Endodermal cell (in vitro differentiated cells): ENCODE data around the gene SIK2. TPM values are rescaled to one million over a fixed set of nuclear protein-coding genes. Genes with fewer than 3 reads are reported as not detected.

ENCODE experiments used
- DNase-seq: peaks from one replicate; pipeline ENCODE4 v3.0.0-alpha.2; 2017
- H3K27ac ChIP-seq: 2 replicates; pipeline ENCODE4 v1.5.1; 2013; ENCODE audit warnings: mild to moderate bottlenecking, low read depth, low read length, moderate library complexity
- H3K27me3 ChIP-seq: 2 replicates; pipeline ENCODE4 v1.6.1; 2013; ENCODE audit warnings: mild to moderate bottlenecking, low read length, moderate library complexity; ENCODE audit not compliant: insufficient read depth, control insufficient read depth, poor library complexity, severe bottlenecking
- H3K36me3 ChIP-seq: 2 replicates; pipeline ENCODE4 v1.7.0; 2013; ENCODE audit warnings: mild to moderate bottlenecking, low read length, moderate library complexity; ENCODE audit not compliant: control insufficient read depth, insufficient read depth
- H3K4me1 ChIP-seq: one replicate; pipeline ENCODE4 v1.7.0; 2013; ENCODE audit warnings: low read length; ENCODE audit not compliant: control insufficient read depth, insufficient read depth
- H3K4me3 ChIP-seq: 2 replicates; pipeline ENCODE4 v1.5.1; 2013; ENCODE audit warnings: mild to moderate bottlenecking, low read length, moderate library complexity
- H3K9ac ChIP-seq: 2 replicates; pipeline ENCODE4 v1.6.1; 2013; ENCODE audit warnings: mild to moderate bottlenecking, low read length, moderate library complexity; ENCODE audit not compliant: poor library complexity, severe bottlenecking; ENCODE audit errors: extremely low read depth
- H3K9me3 ChIP-seq: 2 replicates; pipeline ENCODE4 v1.6.1; 2013; ENCODE audit warnings: mild to moderate bottlenecking, low read length, moderate library complexity; ENCODE audit not compliant: control insufficient read depth
- H3K27ac Mint-ChIP-seq: 2 replicates; pipeline ENCODE4 v1.8.0; 2020; ENCODE audit warnings: mixed read lengths
- H3K27me3 Mint-ChIP-seq: 2 replicates; pipeline ENCODE4 v1.8.0; 2021; ENCODE audit warnings: mild to moderate bottlenecking, mixed read lengths; ENCODE audit not compliant: insufficient read depth
- H3K36me3 Mint-ChIP-seq: 2 replicates; pipeline ENCODE4 v1.8.0; 2020; ENCODE audit warnings: low read depth, mixed read lengths
- H3K4me1 Mint-ChIP-seq: 2 replicates; pipeline ENCODE4 v1.8.0; 2020; ENCODE audit warnings: mixed read lengths
- H3K4me3 Mint-ChIP-seq: 2 replicates; pipeline ENCODE4 v1.8.0; 2020; ENCODE audit warnings: mild to moderate bottlenecking, moderate library complexity, mixed read lengths
- H3K9me3 Mint-ChIP-seq: 2 replicates; pipeline ENCODE4 v1.8.0; 2020; ENCODE audit warnings: mild to moderate bottlenecking, mixed read lengths
- CTCF ChIP-seq: fragments of 200-600 bp; sonication (generic); conservative IDR thresholded peaks from 2 replicates; pipeline ENCODE4 v1.5.0; 2021; ENCODE audit warnings: antibody characterized with exemption, mild to moderate bottlenecking
- WGBS, 2 experiments: methylation state at CpG; one replicate each; pipeline versions ENCODE4 v1.1.5 to v1.1.7; 2013; ENCODE audit warnings: missing lambda C conversion rate in 2 of 2, mixed read lengths in 1 of 2; ENCODE audit not compliant: insufficient coverage in 1 of 2, insufficient read length in 1 of 2; 5-methylcytosine and 5-hydroxymethylcytosine counted together
- total RNA-seq, 2 donors: library from RNA; stranded (reverse); fragmentation: NEBNext Ultra II Directional in 1 of 2; extraction: Animal tissue kit (Norgen Biotek cat#: 25700) in 1 of 2; gene quantifications; 2 replicates in 1 of 2; 3 replicates in 1 of 2; pipeline ENCODE4 v1.2.1, GENCODE V29; 2021

The SIK2 gene
- total RNA-seq, 2 donors from 2014 or later, result 13.2 to 13.4 TPM

- 88 to 100% methylated on average over 2 to 6 of the region's 6 CpGs for WGBS, 2 experiments
- no peak overlapping the region for H3K27ac ChIP-seq
Observed at GRCh38 chr11:111693224-111693937, 91.1 kb downstream of the SIK2 start.

DNA sequence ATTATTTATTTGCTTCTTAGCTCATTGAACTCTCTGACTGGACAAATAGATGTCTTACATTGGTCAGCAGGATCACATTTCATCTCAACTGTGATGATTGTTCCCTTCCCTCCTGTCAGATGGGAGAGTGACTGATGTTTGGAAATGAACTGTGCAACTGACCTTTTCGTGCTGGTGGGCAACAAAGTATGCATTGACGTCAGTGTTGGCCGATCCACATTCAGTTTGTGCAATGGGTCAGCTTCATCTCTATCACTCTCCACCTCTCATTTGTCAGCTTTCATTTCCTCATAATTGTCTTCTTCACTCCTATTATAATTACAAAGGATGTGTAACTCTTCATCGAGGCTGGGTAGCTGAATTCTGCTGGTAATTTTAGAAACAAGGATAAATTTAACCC, 92.6 kb downstream of the SIK2 start:
- H3K9me3 Mint-ChIP-seq, result no peaks in the 10 kb centered on the region
- H3K36me3 Mint-ChIP-seq, result peaks cover 3% of the 10 kb centered on the region
- H3K4me1 ChIP-seq, result no peaks in the 10 kb centered on the region
- TF ChIP-seq CTCF, result no peak
- 96% methylated on average over 3 of the region's 4 CpGs; no CpG with 5 or more reads in 1 of the 2 experiments for WGBS, 2 experiments
- peaks cover 17% of the 10 kb centered on the region for H3K4me1 Mint-ChIP-seq
- no peaks in the 10 kb centered on the region for H3K9me3 ChIP-seq
- H3K4me3 Mint-ChIP-seq, result no peak overlapping the region
- peaks cover 4% of the 10 kb centered on the region for H3K36me3 ChIP-seq
- DNase-seq, result no peak
- H3K9ac ChIP-seq, result no peak overlapping the region
- no peak overlapping the region for H3K27ac Mint-ChIP-seq
- no peaks in the 10 kb centered on the region for H3K27me3 ChIP-seq
- H3K4me3 ChIP-seq, result no peak overlapping the region
- peak overlapping the region; percentile 30 for H3K27ac ChIP-seq
- no peaks in the 10 kb centered on the region for H3K27me3 Mint-ChIP-seq

More at GRCh38 chr11:111693224-111693937, 91.1 kb downstream of the SIK2 start:
- TF ChIP-seq CTCF, result no peak
- Histone ChIP-seq H3K27me3 (no peaks in the 10 kb centered on the region), H3K9me3 (no peaks in the 10 kb centered on the region), H3K9ac (no peak overlapping the region), H3K4me1 (no peaks in the 10 kb centered on the region), H3K36me3 (peaks cover 11% of the 10 kb centered on the region), H3K4me3 (no peak overlapping the region)
- no peak overlapping the region for H3K4me3 Mint-ChIP-seq
- DNase-seq, result no peak
- peaks cover 15% of the 10 kb centered on the region for H3K4me1 Mint-ChIP-seq
- H3K27me3 Mint-ChIP-seq, result no peaks in the 10 kb centered on the region
- H3K36me3 Mint-ChIP-seq, result peaks cover 5% of the 10 kb centered on the region
- H3K9me3 Mint-ChIP-seq, result no peaks in the 10 kb centered on the region
- no peak overlapping the region for H3K27ac Mint-ChIP-seq

- Mint-ChIP-seq H3K36me3 (no peaks in the 10 kb centered on the region), H3K27me3 (no peaks in the 10 kb centered on the region), H3K27ac (no peak overlapping the region), H3K9me3 (no peaks in the 10 kb centered on the region), H3K4me3 (no peak overlapping the region), H3K4me1 (peaks cover 17% of the 10 kb centered on the region)
- 60 to 90% methylated on average over 1 of the region's 1 CpG for WGBS, 2 experiments
- no peaks in the 10 kb centered on the region for H3K4me1 ChIP-seq
- H3K4me3 ChIP-seq, result no peak overlapping the region
- H3K9ac ChIP-seq, result no peak overlapping the region
- no peak overlapping the region for H3K27ac ChIP-seq
- H3K27me3 ChIP-seq, result no peaks in the 10 kb centered on the region
- no peak for TF ChIP-seq CTCF
- H3K36me3 ChIP-seq, result no peaks in the 10 kb centered on the region
- H3K9me3 ChIP-seq, result no peaks in the 10 kb centered on the region
- no peak for DNase-seq
Observed at GRCh38 chr11:111696556-111696955, 94.3 kb downstream of the SIK2 start.
